LNCAP (cell line): ENCODE measurements around the gene CALHM2.

Source experiments
- CTCF ChIP-seq: fragments of 450-650 bp; IDR thresholded peaks from 2 replicates; pipeline ENCODE4 v1.5.1; 2017; ENCODE audit warnings: mild to moderate bottlenecking

CALHM2 gene

GRCh38 chr10:103451831-103452505 is at the start of gene CALHM2:
TSS of gene CALHM2 (minus strand) at chr10:103452370. CDS start at chr10:103449941, 2,429 bp downstream.
- TF ChIP-seq CTCF, result no peak

- TF ChIP-seq CTCF, result no peak
Measured at GRCh38 chr10:103501186-103501585, 49.0 kb upstream of the CALHM2 start.

GRCh38 chr10:103500481-103500880 is 48.3 kb upstream of the CALHM2 start:
- TF ChIP-seq CTCF, result no peak

- TF ChIP-seq CTCF, result no peak
Measured at GRCh38 chr10:103499881-103500280, 47.7 kb upstream of the CALHM2 start.

- TF ChIP-seq CTCF, result no peak
Measured at GRCh38 chr10:103498936-103499638, 46.9 kb upstream of the CALHM2 start.

- TF ChIP-seq CTCF, result no peak
Measured at GRCh38 chr10:103497161-103497915, 45.2 kb upstream of the CALHM2 start.

GRCh38 chr10:103495321-103495720 is 43.2 kb upstream of the CALHM2 start:
- no peak for TF ChIP-seq CTCF
